ENCODE results near the gene CACNB4.

The CACNB4 gene

DNA sequence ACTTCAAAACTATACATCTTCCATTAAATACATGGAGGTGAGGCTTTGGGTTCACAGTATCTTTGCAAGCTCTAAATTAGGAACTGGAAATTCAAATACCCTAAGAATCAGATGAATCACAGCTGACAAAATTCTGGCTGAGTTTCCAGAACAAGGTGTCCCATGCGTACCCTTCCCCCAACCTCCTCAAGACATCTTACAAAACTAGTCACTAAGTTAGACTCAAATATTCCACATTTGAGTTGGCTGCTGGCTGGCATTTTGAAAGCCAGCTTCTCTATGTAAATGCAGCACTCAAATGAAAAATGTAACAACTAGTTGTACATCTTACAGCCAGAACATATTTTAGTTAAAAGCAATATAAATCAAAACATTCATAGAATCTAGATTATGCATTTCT lies 139.6 kb downstream of the CACNB4 start:
- TF ChIP-seq, protein P1, sequence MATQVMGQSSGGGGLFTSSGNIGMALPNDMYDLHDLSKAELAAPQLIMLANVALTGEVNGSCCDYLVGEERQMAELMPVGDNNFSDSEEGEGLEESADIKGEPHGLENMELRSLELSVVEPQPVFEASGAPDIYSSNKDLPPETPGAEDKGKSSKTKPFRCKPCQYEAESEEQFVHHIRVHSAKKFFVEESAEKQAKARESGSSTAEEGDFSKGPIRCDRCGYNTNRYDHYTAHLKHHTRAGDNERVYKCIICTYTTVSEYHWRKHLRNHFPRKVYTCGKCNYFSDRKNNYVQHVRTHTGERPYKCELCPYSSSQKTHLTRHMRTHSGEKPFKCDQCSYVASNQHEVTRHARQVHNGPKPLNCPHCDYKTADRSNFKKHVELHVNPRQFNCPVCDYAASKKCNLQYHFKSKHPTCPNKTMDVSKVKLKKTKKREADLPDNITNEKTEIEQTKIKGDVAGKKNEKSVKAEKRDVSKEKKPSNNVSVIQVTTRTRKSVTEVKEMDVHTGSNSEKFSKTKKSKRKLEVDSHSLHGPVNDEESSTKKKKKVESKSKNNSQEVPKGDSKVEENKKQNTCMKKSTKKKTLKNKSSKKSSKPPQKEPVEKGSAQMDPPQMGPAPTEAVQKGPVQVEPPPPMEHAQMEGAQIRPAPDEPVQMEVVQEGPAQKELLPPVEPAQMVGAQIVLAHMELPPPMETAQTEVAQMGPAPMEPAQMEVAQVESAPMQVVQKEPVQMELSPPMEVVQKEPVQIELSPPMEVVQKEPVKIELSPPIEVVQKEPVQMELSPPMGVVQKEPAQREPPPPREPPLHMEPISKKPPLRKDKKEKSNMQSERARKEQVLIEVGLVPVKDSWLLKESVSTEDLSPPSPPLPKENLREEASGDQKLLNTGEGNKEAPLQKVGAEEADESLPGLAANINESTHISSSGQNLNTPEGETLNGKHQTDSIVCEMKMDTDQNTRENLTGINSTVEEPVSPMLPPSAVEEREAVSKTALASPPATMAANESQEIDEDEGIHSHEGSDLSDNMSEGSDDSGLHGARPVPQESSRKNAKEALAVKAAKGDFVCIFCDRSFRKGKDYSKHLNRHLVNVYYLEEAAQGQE (IDR thresholded peaks at IDR 0.05; ENCODE audit: insufficient read depth in 1 of 2, low read depth in 2 of 2, low read length in 2 of 2), result no peak
- TF ChIP-seq TAF1 (IDR thresholded peaks at IDR 0.05; ENCODE audit: borderline replicate concordance, insufficient read depth, low read length) (no peak), POLR2AphosphoS5 (IDR thresholded peaks at IDR 0.05; ENCODE audit: low read depth, low read length) (no peak), FOXP2 (optimal IDR thresholded peaks at IDR 0.05; ENCODE audit: borderline replicate concordance, extremely low read depth, extremely low read length, insufficient read depth) (no peak), SIN3A (IDR thresholded peaks at IDR 0.05; ENCODE audit: borderline replicate concordance, insufficient read depth, low read length) (no peak)

DNA sequence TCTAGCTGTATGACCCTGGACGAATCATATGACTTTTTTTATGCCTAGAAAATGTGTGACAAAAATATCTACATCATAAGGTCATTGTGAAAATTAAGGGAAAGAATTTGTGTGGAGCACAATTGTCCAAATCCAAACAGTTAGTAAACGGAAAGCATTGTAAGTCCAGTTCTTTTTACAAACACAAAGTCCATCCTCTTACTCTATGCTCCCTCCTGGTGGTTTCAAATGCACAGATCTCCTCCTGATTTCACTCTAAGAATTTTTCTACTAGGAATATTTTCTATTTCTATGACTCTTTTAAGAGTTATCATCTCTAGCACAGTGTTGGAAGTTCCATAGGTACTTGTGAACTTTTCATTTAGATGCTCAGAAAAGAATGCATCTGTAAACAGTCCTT lies 145.4 kb downstream of the CACNB4 start:
- no peak for TF ChIP-seq POLR2AphosphoS5 (IDR thresholded peaks at IDR 0.05; ENCODE audit: low read depth, low read length)
- no peak for TF ChIP-seq SIN3A (IDR thresholded peaks at IDR 0.05; ENCODE audit: borderline replicate concordance, insufficient read depth, low read length)

DNA sequence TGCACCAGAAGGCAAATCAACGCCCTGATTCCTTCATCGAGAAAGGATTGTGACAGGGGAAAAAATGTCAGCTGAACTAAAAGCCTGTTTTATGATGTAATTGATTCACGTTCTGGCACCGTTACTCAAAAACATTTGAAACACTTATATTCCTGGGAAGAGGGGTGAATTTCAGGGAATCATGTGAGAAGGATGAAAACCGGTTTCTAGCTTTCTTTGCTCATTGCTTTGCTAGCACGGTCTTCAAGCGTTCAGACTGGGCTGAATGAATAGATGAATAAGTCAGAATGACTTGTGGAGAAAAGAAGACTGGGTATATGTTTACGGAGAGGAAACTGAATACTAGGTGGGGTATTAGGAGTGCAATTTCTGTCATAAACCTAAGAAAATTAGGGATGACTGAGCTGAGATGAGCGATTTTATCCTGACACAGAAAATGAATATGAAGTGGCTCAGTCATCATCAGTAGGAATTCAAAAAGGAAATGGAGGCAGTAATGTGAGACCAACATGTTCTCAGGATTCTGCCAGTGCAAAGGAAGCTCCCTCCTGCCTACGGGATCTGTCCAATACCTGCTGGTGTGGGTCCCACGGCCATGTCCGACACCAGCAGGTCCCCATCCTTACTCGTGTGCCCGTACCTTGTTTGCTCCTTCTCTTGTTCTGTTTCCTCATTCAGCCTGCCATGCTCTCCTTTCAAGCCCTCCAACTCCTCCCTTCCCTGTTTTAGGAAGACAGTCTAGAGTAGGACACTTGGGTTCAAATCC lies 146.0 kb downstream of the CACNB4 start:
- TF ChIP-seq TAF1 (IDR thresholded peaks at IDR 0.05; ENCODE audit: borderline replicate concordance, insufficient read depth, low read length) (no peak), FOXP2 (optimal IDR thresholded peaks at IDR 0.05; ENCODE audit: borderline replicate concordance, extremely low read depth, extremely low read length, insufficient read depth) (no peak), SIN3A (IDR thresholded peaks at IDR 0.05; ENCODE audit: borderline replicate concordance, insufficient read depth, low read length) (no peak), POLR2AphosphoS5 (IDR thresholded peaks at IDR 0.05; ENCODE audit: low read depth, low read length) (no peak)
- TF ChIP-seq, protein P1 (IDR thresholded peaks at IDR 0.05; ENCODE audit: insufficient read depth in 1 of 2, low read depth in 2 of 2, low read length in 2 of 2), result no peak

DNA sequence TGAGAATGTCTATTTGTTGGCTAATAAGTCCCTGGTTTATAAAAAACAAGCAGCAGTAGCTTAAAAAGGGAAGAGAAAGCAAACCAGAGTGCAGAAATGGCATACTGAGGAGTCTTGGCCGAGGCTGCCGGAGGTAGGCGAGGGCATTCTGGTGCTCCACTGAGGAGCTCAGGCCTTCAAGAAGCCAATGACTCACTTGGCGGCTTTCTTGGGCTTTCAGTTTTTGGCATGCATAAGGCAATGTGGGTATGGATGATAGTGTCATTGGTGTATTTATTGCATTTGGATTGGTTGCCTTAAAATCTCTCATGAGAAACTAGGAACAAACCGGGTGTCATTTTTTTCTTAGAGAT lies 151.1 kb downstream of the CACNB4 start:
- no peak for TF ChIP-seq SIN3A (IDR thresholded peaks at IDR 0.05; ENCODE audit: borderline replicate concordance, insufficient read depth, low read length)
- TF ChIP-seq FOXP2 (optimal IDR thresholded peaks at IDR 0.05; ENCODE audit: borderline replicate concordance, extremely low read depth, extremely low read length, insufficient read depth), result no peak
- no peak for TF ChIP-seq POLR2AphosphoS5 (IDR thresholded peaks at IDR 0.05; ENCODE audit: low read depth, low read length)
- TF ChIP-seq, protein P1 (IDR thresholded peaks at IDR 0.05; ENCODE audit: insufficient read depth in 1 of 2, low read depth in 2 of 2, low read length in 2 of 2), result no peak
- no peak for TF ChIP-seq TAF1 (IDR thresholded peaks at IDR 0.05; ENCODE audit: borderline replicate concordance, insufficient read depth, low read length)

DNA sequence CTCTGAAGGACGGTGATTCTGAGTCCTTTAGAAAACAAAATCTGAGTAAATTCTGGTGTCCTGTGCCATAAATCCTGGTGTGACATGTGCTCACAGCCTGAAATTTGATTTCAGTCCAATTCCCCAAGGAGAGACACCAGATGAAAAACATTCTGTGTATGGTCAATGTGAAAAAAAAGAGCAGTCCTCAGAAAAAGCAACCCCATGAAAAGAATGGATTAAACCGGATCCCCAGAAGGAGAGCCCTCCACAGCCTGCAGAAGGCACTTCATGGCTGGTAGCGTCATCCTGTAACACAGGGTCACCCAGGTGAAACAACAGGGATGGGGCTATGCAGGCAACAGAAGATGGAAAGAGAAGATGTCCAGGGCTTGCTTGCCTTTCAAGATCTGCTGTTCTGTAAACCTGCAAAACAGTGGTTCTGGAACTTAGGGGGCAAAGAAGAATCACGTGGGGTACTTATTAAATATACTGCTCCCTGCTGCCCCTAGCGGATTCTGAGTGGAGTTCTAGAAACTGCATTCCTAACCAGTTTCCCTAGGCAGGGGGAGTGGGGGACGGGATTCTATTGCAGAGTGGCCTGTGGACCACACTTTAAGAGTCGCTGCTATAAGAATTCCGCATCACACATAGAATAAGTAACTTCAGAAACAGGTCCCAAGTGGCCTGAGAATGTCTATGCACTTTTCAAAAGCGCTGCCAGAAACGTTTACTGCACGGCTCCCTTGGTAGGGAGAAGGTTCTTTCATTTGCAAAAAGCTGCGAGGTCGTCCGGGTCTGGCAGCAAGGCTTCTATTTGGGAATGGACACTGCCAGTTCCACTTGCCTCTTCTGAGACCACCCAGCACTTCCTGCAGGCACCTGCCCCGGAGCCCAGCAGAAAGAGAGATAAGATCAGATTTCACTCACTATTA lies 151.7 kb downstream of the CACNB4 start:
- TF ChIP-seq, protein P1 (IDR thresholded peaks at IDR 0.05; ENCODE audit: insufficient read depth in 1 of 2, low read depth in 2 of 2, low read length in 2 of 2), result no peak
- TF ChIP-seq TAF1 (IDR thresholded peaks at IDR 0.05; ENCODE audit: borderline replicate concordance, insufficient read depth, low read length) (no peak), SIN3A (IDR thresholded peaks at IDR 0.05; ENCODE audit: borderline replicate concordance, insufficient read depth, low read length) (no peak), POLR2AphosphoS5 (IDR thresholded peaks at IDR 0.05; ENCODE audit: low read depth, low read length) (no peak), FOXP2 (optimal IDR thresholded peaks at IDR 0.05; ENCODE audit: borderline replicate concordance, extremely low read depth, extremely low read length, insufficient read depth) (no peak)

Data from PFSK-1 (cell line).